Cardiac muscle cell (in vitro differentiated cells and primary cell): ENCODE results near the gene ARHGAP45. TPM values are rescaled to one million over a fixed set of nuclear protein-coding genes. Genes with fewer than 3 reads are reported as not detected.

ENCODE experiments used
- DNase-seq, 2 donors: peaks; one replicate each; pipeline versions ENCODE4 v3.0.0 to v3.0.0-alpha.2; 2010 to 2017; ENCODE audit warnings: low read depth in 1 of 2, low spot score in 1 of 2
- H3K27ac ChIP-seq: fragments of 200-600 bp; sonication (generic); 2 replicates; pipeline ENCODE4 v1.5.1; 2016
- H3K27me3 ChIP-seq: fragments of 200-600 bp; sonication (generic); 2 replicates; pipeline ENCODE4 v1.6.0; 2016; ENCODE audit warnings: control low read depth
- H3K36me3 ChIP-seq: fragments of 200-600 bp; sonication (generic); 2 replicates; pipeline ENCODE4 v1.5.1; 2016; ENCODE audit warnings: control low read depth
- H3K4me1 ChIP-seq: fragments of 200-600 bp; sonication (generic); 2 replicates; pipeline ENCODE4 v1.8.1; 2017; ENCODE audit warnings: low read depth, mild to moderate bottlenecking, mixed run types
- H3K4me3 ChIP-seq: fragments of 200-600 bp; sonication (generic); 2 replicates; pipeline ENCODE4 v1.5.1; 2016; ENCODE audit warnings: mild to moderate bottlenecking
- H3K9me3 ChIP-seq: fragments of 200-600 bp; sonication (generic); 2 replicates; pipeline ENCODE4 v1.5.1; 2017; ENCODE audit warnings: low read depth, mild to moderate bottlenecking, control low read depth
- CTCF ChIP-seq: IDR thresholded peaks from 2 replicates; pipeline ENCODE4 v1.5.1; 2012; ENCODE audit warnings: low read depth, mild to moderate bottlenecking, low read length
- polyA plus RNA-seq: library from polyadenylated mRNA; unstranded; fragments of >200 nt; fragmentation: Nextera tagmentation; extraction: Ambion mirVana; gene quantifications from 2 replicates; pipeline ENCODE4 v1.2.1, GENCODE V29; 2016
- total RNA-seq: library from RNA; depleted of rRNA; stranded (reverse); fragments of >200 nt; gene quantifications from 2 replicates; pipeline ENCODE4 v1.2.3, GENCODE V29; 2016

Gene ARHGAP45
- total and polyA plus RNA-seq, 2 experiments from 2014 or later = 67.5 to 88.6 TPM

GRCh38 chr19:1134431-1134830, 67.5 kb downstream of the ARHGAP45 start:
- peak in 1 of 2 donors; percentile 76 for DNase-seq
- TF ChIP-seq CTCF = no peak
- Histone ChIP-seq H3K27ac (no peak overlapping the region), H3K9me3 (no peaks in the 10 kb centered on the region), H3K36me3 (no peaks in the 10 kb centered on the region), H3K27me3 (no peaks in the 10 kb centered on the region), H3K4me3 (no peak overlapping the region), H3K4me1 (peaks cover 15% of the 10 kb centered on the region)

GRCh38 chr19:1135454-1135853, 68.5 kb downstream of the ARHGAP45 start:
- Histone ChIP-seq H3K4me3 (no peak overlapping the region), H3K27ac (no peak overlapping the region), H3K9me3 (no peaks in the 10 kb centered on the region), H3K4me1 (peaks cover 15% of the 10 kb centered on the region), H3K36me3 (no peaks in the 10 kb centered on the region), H3K27me3 (no peaks in the 10 kb centered on the region)
- no peak for DNase-seq
- no peak for TF ChIP-seq CTCF

- no peaks in the 10 kb centered on the region for H3K9me3 ChIP-seq
- no peak overlapping the region for H3K4me3 ChIP-seq
- peaks cover 13% of the 10 kb centered on the region for H3K4me1 ChIP-seq
- no peaks in the 10 kb centered on the region for H3K27me3 ChIP-seq
- H3K36me3 ChIP-seq = no peaks in the 10 kb centered on the region
- no peak for TF ChIP-seq CTCF
- H3K27ac ChIP-seq = no peak overlapping the region
- DNase-seq = no peak
Measured at GRCh38 chr19:1136201-1136600, 69.2 kb downstream of the ARHGAP45 start.

Other genes starting within 250 kb of the ARHGAP45 start
- 70.8 and 88.2 TPM in 2 replicates for gene PLPPR3, start 245.2 kb upstream of the ARHGAP45 start, total RNA-seq
- gene PLPPR3, start 245.2 kb upstream of the ARHGAP45 start, polyA plus RNA-seq = 65.7 and 92.9 TPM in 2 replicates
- 1.4 and 5.7 TPM in 2 replicates for gene AZU1, start 239.3 kb upstream of the ARHGAP45 start, total RNA-seq
- gene AZU1, start 239.3 kb upstream of the ARHGAP45 start, polyA plus RNA-seq = 1.5 and 5.6 TPM in 2 replicates
- gene PRTN3, start 226.2 kb upstream of the ARHGAP45 start, total RNA-seq = 0.60 TPM in 1 of 2 replicates, not detected in the other
- gene PRTN3, start 226.2 kb upstream of the ARHGAP45 start, polyA plus RNA-seq = 0.44 and 0.57 TPM in 2 replicates
- not detected in 2 replicates for gene ELANE, start 214.9 kb upstream of the ARHGAP45 start, total RNA-seq
- not detected in 2 replicates for gene ELANE, start 214.9 kb upstream of the ARHGAP45 start, polyA plus RNA-seq
- 1.6 and 2.9 TPM in 2 replicates for gene CFD, start 207.5 kb upstream of the ARHGAP45 start, total RNA-seq
- 3.1 and 6.5 TPM in 2 replicates for gene CFD, start 207.5 kb upstream of the ARHGAP45 start, polyA plus RNA-seq
- gene MED16, start 174.0 kb upstream of the ARHGAP45 start, total RNA-seq = 61.9 and 67.2 TPM in 2 replicates
- gene MED16, start 174.0 kb upstream of the ARHGAP45 start, polyA plus RNA-seq = 104 and 145 TPM in 2 replicates
- gene RNU6-9, start 173.7 kb upstream of the ARHGAP45 start, total RNA-seq = not detected in 2 replicates
- gene RNU6-9, start 173.7 kb upstream of the ARHGAP45 start, polyA plus RNA-seq = not detected in 2 replicates
- 60.3 and 66.2 TPM in 2 replicates for gene R3HDM4, start 153.9 kb upstream of the ARHGAP45 start, total RNA-seq
- gene R3HDM4, start 153.9 kb upstream of the ARHGAP45 start, polyA plus RNA-seq = 82.1 and 86.7 TPM in 2 replicates
- gene KISS1R, start 149.8 kb upstream of the ARHGAP45 start, total RNA-seq = 0.46 and 1.2 TPM in 2 replicates
- gene KISS1R, start 149.8 kb upstream of the ARHGAP45 start, polyA plus RNA-seq = 1.9 and 3.2 TPM in 2 replicates
- 59.7 and 62.3 TPM in 2 replicates for gene ARID3A, start 141.1 kb upstream of the ARHGAP45 start, total RNA-seq
- 39.1 and 48.7 TPM in 2 replicates for gene ARID3A, start 141.1 kb upstream of the ARHGAP45 start, polyA plus RNA-seq
- 136 and 143 TPM in 2 replicates for gene WDR18, start 82.8 kb upstream of the ARHGAP45 start, total RNA-seq
- 241 and 262 TPM in 2 replicates for gene WDR18, start 82.8 kb upstream of the ARHGAP45 start, polyA plus RNA-seq
- gene GRIN3B, start 66.7 kb upstream of the ARHGAP45 start, total RNA-seq = 5.4 and 8.5 TPM in 2 replicates
- gene GRIN3B, start 66.7 kb upstream of the ARHGAP45 start, polyA plus RNA-seq = 3.0 and 4.9 TPM in 2 replicates
- gene TMEM259, start 46.0 kb upstream of the ARHGAP45 start, total RNA-seq = 228 and 370 TPM in 2 replicates
- gene TMEM259, start 46.0 kb upstream of the ARHGAP45 start, polyA plus RNA-seq = 403 and 445 TPM in 2 replicates
- gene RNU6-2, start 45.6 kb upstream of the ARHGAP45 start, total RNA-seq = not detected in 2 replicates
- not detected in 2 replicates for gene RNU6-2, start 45.6 kb upstream of the ARHGAP45 start, polyA plus RNA-seq
- gene CNN2, start 40.6 kb upstream of the ARHGAP45 start, total RNA-seq = 158 TPM in 2 replicates
- gene CNN2, start 40.6 kb upstream of the ARHGAP45 start, polyA plus RNA-seq = 183 and 185 TPM in 2 replicates
- gene ABCA7, start 27.1 kb upstream of the ARHGAP45 start, total RNA-seq = 43.6 and 44.0 TPM in 2 replicates
- gene ABCA7, start 27.1 kb upstream of the ARHGAP45 start, polyA plus RNA-seq = 36.8 and 60.4 TPM in 2 replicates
- gene POLR2E, start 28.2 kb downstream of the ARHGAP45 start, total RNA-seq = 371 and 410 TPM in 2 replicates
- gene POLR2E, start 28.2 kb downstream of the ARHGAP45 start, polyA plus RNA-seq = 409 and 487 TPM in 2 replicates
- 759 and 903 TPM in 2 replicates for gene GPX4, start 36.8 kb downstream of the ARHGAP45 start, total RNA-seq
- 826 and 860 TPM in 2 replicates for gene GPX4, start 36.8 kb downstream of the ARHGAP45 start, polyA plus RNA-seq
- 23.0 and 28.5 TPM in 2 replicates for gene SBNO2, start 107.1 kb downstream of the ARHGAP45 start, total RNA-seq
- 6.8 and 11.8 TPM in 2 replicates for gene SBNO2, start 107.1 kb downstream of the ARHGAP45 start, polyA plus RNA-seq
- 140 and 180 TPM in 2 replicates for gene STK11, start 138.6 kb downstream of the ARHGAP45 start, total RNA-seq
- gene STK11, start 138.6 kb downstream of the ARHGAP45 start, polyA plus RNA-seq = 122 and 154 TPM in 2 replicates
- 21.1 and 29.1 TPM in 2 replicates for gene CBARP, start 170.8 kb downstream of the ARHGAP45 start, total RNA-seq
- gene CBARP, start 170.8 kb downstream of the ARHGAP45 start, polyA plus RNA-seq = 22.1 and 30.6 TPM in 2 replicates
- gene ATP5F1D, start 174.6 kb downstream of the ARHGAP45 start, total RNA-seq = 188 and 355 TPM in 2 replicates
- gene ATP5F1D, start 174.6 kb downstream of the ARHGAP45 start, polyA plus RNA-seq = 505 and 638 TPM in 2 replicates
- gene MIDN, start 181.4 kb downstream of the ARHGAP45 start, total RNA-seq = 45.6 and 89.2 TPM in 2 replicates
- 58.1 and 76.0 TPM in 2 replicates for gene MIDN, start 181.4 kb downstream of the ARHGAP45 start, polyA plus RNA-seq
- gene CIRBP, start 202.2 kb downstream of the ARHGAP45 start, total RNA-seq = 1,112 and 2,236 TPM in 2 replicates
- 716 and 851 TPM in 2 replicates for gene CIRBP, start 202.2 kb downstream of the ARHGAP45 start, polyA plus RNA-seq
- 31.2 and 44.9 TPM in 2 replicates for gene FAM174C, start 208.4 kb downstream of the ARHGAP45 start, total RNA-seq
- 34.0 and 34.4 TPM in 2 replicates for gene FAM174C, start 208.4 kb downstream of the ARHGAP45 start, polyA plus RNA-seq
- gene EFNA2, start 218.7 kb downstream of the ARHGAP45 start, total RNA-seq = 13.0 and 16.9 TPM in 2 replicates
- 0.34 and 0.44 TPM in 2 replicates for gene EFNA2, start 218.7 kb downstream of the ARHGAP45 start, polyA plus RNA-seq